ENCODE results near the gene BRD7. TPM values are rescaled to one million over a fixed set of nuclear protein-coding genes. Genes with fewer than 3 reads are reported as not detected.

BRD7 gene
- total and polyA plus RNA-seq, 2 of the 13 experiments (the other 11 are each of a cell fraction or from before 2014, with no cell fraction given) = 82.3 to 149 TPM

DNA sequence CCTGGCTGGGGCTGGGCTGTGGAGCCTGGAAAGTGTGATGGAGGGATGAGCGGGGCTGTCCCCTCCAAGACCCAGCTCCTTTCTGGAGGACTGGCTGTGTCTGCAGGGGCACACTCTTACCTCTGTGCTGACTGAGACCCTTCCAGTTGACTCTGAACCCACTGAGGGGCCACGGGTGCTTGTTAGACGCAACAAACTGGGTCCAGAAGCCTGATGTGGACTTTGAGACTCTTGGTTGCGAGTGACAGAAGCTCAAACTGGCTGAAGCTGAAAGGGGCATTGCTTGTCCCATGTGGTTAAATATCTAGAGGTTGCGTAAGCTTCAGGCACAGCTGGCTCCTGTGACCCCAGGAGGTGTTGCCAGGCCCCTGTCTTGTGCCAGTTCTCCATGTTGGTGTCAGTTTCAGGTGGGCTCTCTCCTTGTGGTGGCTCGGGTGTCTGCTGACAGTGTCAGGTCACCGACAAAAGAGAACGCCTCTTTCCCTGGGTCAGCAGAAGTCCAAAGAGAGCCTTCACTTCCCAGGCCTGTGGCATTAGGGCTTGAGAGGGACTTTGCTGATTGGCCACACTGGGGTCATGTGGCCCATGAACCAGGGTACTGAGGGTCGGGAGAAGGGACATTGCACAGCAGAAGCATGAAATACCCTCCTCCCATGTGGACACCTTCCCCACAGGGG is 85.7 kb downstream of the BRD7 start (continued):
- TF ChIP-seq ZNF687 (CRISPR knock-in tag; IDR thresholded peaks at IDR 0.05) (peak; percentile 72), MTA3 (CRISPR knock-in tag; IDR thresholded peaks at IDR 0.05) (no peak), ZNF839 (CRISPR knock-in tag; IDR thresholded peaks at IDR 0.05; ENCODE audit: borderline replicate concordance) (no peak), SMAD3 (CRISPR knock-in tag; IDR thresholded peaks at IDR 0.05) (peak; percentile 82), TCF7L2 (IDR thresholded peaks at IDR 0.05; ENCODE audit: low read depth, low read length) (no peak), ZNF703 (CRISPR knock-in tag; IDR thresholded peaks at IDR 0.05; ENCODE audit: borderline replicate concordance) (no peak; the same call in 1 of the 2 replicates), ELF1 (CRISPR knock-in tag; IDR thresholded peaks at IDR 0.05) (peak; percentile 41; the same call in 1 of the 2 replicates), ZNF720 (CRISPR knock-in tag; IDR thresholded peaks at IDR 0.05) (no peak), SAFB2 (CRISPR knock-in tag; IDR thresholded peaks at IDR 0.05; ENCODE audit: borderline replicate concordance, low read depth) (no peak), PREB (CRISPR knock-in tag; IDR thresholded peaks at IDR 0.05) (no peak), HOXA5 (CRISPR knock-in tag; IDR thresholded peaks at IDR 0.05) (0 out of 2 replicates have a peak, but pooled peaks have one; percentile 56), ZNF709 (CRISPR knock-in tag; IDR thresholded peaks at IDR 0.05) (no peak)

All from HepG2 (cell line).